ENCODE measurements around the gene BOD1. TPM values are rescaled to one million over a fixed set of nuclear protein-coding genes. Genes with fewer than 3 reads are reported as not detected.
A peak's percentile ranks its signal among the peaks of the same experiment; 100 is the strongest.
"Not testable (repeated sequence)": the region's sequence is repeated elsewhere in the genome, so short reads cannot be mapped to it uniquely, and the experiment has no call there.

Gene BOD1
- total RNA-seq, 1 donor from 2014 or later: 61.3 TPM

GRCh38 chr5:173615884-173616576, 420 bp downstream of the BOD1 start:
- DNase-seq: peak; percentile 88

- DNase-seq: no peak
These were observed 1.9 kb downstream of the BOD1 start for GRCh38 chr5:173614591-173614990.

DNA sequence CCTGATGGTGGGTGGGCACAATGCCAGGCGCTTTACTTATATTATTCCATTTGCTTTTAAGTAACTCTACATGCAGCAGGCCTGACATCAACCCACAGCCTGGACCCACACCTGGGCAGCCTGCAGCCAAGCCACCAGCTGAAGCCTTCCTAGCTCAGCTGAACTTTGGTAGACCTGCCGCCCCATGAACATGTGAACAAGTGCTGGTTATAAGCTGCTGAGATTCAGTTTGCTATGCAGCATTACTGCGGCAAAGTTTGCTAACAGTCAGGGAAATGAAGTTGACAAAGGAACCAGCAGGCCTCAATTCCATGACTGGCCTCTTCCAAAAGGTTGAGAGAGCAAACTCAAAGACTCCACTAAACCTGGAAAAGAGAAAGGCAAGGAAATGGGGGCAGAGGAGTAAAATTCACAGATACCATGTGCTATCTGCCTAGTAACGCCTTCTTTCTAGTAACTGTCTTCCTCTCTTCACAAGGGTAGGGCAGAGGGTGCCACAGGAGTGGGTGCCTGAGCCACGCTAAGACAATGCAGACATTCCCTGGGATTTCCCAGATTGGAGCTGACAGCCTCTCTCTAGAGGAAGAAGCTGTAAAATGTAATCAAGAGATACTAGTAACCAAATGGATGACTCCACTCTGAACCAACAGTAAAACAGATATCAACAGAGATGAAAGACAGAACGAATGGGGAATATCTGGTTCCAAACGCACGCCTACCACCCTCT, 2.9 kb downstream of the BOD1 start:
- DNase-seq: no peak

GRCh38 chr5:173612948-173613347, 3.5 kb downstream of the BOD1 start:
- no peak for DNase-seq

GRCh38 chr5:173611706-173612105, 4.7 kb downstream of the BOD1 start:
- DNase-seq: peak; percentile 36

GRCh38 chr5:173604141-173604540, 12.3 kb downstream of the BOD1 start:
- DNase-seq: no peak

- DNase-seq: no peak
These were observed 14.0 kb downstream of the BOD1 start for GRCh38 chr5:173602423-173602822.

DNA sequence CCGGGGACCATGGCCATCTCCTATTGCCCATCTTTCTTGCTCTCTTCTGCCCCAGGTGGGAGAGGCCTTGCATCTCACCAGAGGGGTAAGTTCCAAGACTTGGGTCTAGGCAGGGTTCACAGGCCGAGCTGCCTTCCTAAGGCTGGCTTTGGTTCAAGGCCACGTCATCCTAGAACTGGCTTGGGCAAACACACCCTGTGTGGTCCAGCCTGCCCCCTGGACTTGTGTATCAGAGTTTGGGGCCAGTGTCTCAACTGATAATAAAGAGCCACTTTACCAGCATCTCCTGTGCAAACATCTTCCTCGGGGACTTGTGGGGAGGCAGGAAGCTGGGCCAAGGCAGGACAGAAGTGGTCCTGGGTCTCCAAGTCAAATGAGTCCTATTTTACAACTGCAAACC, 17.8 kb downstream of the BOD1 start:
- no peak for DNase-seq

- no peak for DNase-seq
These were observed 19.1 kb downstream of the BOD1 start for GRCh38 chr5:173597304-173597703.

DNA sequence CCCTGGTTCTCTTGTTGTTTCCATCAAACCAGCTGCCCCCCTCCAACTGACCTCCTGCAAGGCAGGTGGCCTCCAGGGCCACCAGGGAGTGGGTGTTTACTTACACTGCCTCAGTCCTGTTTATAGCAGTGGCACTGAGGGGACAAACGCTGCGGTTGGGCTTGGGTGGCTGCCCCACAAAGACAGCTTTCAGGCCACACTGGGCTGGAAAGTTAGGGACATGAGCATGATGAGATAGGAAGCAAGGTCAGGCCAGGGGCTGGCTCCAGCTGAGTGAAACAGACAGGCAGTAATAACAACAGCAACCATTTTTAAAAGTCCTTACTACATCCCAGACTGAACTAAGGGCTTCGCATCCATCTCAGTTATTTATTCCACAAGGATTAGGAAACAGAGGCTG, 20.6 kb downstream of the BOD1 start:
- no peak for DNase-seq

DNA sequence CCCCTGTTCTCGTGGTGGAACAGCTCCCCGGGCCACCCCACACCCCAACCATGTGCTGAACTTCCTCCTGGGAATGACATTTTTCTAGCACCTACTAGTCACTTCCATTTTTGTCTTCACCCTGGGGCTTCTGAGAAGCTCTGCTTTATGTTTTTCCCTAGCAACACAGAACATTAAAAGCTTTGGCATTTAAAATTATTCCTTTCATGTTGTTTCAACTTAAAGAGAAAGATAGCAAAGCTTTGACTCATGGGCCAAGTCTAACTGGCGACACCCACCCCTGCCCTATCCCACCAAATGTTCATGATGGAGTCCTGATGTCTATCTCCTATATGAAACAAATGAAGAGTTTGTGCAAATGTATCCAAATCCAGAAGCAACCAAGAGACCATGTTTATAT, 22.4 kb downstream of the BOD1 start:
- DNase-seq: no peak

GRCh38 chr5:173592050-173592669, 24.3 kb downstream of the BOD1 start:
- peak; percentile 38 for DNase-seq

DNA sequence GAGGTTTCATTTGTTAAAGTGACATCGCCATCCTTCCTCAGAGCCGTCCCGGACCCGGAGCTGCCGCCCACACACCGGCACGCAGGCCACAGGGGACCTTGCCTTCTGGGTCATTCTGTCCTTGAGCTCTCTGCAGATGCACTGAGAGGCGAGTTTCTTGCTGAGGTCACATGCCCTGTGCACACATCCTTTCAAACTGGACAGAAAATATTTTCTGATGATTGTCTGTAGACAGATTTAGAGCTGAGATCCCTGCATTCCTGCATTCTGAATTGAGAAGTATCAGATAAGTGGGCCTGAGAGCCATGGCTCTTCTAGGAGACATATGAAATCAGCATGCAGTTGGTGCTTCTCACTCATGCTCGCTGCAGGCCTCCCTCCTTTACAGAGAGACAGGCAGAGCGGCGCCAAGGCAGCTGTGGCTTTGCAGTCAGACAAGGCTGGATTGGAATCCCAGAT, 25.4 kb downstream of the BOD1 start:
- DNase-seq: no peak

- no peak for DNase-seq
These were observed 25.9 kb downstream of the BOD1 start for GRCh38 chr5:173590436-173591055.

DNA sequence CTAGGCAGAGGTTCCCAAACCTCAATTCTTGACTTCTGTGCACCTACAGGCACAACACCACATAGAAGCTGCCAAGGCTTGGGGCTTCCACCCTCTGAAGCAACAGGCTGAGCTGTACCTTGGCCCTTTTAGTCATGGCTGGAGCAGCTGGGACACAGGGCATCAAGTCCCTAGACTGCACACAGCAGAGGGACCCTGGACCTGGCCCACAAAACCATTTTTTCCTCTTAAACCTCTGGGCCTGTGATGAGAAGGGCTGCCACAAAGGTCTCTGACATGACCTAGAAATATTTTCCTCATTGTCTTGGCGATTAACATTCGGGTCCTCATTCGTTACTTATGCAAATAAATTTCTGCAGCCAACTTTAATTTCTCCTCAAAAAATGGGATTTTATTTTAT, 30.3 kb downstream of the BOD1 start:
- not testable (repeated sequence) for DNase-seq

GRCh38 chr5:173583346-173583745, 33.1 kb downstream of the BOD1 start:
- DNase-seq: no peak

- no peak for DNase-seq
These were observed 34.0 kb downstream of the BOD1 start for GRCh38 chr5:173582216-173583111.

DNA sequence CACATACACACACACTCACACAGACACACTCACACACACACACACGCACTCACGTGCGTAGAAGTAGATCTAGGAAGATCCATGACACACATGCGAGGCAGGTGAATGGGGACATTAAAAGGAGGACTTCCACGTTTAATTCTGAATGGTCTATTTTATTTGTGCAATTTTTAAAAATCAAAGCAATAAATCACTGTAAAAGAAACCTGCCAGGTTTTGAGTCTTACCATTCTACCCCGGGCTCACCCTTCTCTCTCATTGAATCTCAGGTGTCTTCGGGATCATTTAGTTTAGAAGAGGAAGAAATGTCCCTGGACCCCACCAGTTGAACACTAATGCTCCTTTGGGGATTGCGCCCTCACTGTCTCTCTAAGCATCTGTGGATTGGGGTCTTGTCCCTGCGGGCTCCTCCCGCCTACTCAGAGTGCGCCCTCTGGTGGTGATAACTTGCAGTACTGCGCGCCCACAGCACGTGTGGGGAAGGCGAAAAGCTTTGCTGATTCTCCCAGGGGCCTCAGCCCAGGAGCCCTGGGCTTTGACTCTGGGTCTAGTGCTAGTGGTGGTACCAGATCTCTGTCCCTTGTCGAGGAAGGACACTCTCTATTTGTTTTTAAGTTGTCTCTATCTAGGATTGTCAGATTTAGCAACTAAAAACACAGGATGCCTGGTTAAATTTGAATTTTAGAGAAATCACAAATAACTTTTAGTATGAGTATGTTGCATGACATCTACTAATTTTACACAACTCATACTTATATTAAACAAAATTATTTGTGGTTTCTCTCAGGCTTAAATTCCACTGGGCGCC, 34.8 kb downstream of the BOD1 start:
- DNase-seq: peak; percentile 74

- DNase-seq: no peak
These were observed 37.4 kb downstream of the BOD1 start for GRCh38 chr5:173578947-173579615.

DNA sequence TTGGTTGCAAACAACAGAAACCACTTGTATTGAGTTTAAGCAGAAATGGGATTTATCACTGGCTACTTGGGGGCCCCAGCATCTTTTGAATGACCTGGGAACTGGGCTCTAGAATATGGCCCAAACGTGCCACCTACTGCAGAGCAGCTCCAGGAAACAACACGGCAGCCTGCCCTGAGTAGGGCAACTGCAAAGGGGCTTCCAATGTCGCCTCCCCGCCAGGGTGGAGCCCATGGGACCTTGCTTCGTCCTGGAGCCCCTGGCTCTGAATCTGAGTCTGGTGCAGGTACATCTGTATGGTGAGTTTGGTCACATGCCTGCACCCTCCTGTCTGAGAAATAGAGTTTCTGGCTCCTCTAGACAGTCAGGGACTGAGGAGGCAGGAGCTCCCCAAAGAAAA, 38.6 kb downstream of the BOD1 start:
- DNase-seq: no peak

DNA sequence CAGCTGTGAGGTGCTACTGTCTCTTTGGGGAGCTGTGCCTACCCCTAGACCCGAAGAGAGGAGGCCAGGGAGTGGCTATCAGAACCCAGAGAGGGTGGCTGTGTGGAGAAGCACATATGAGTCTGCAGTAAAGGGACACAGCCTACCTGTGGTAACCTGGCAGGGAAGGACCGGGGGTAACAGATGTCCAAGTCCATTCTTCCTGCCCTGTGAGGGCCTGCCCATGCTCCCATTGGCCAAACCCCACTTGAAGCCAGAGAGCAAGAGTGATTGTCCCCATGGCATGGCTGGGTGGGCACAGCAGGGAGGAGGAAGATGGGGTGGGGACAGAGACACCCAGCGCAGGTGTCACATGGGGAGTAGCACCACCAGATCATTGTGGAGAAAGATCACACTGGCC, 39.3 kb downstream of the BOD1 start:
- no peak for DNase-seq
